Measurements from ENCODE around the gene PLPP3.

Gene PLPP3

GRCh38 chr1:56453016-56453415 is 126.3 kb downstream of the PLPP3 start:
- Histone ChIP-seq H3K9me3 (replicated peaks in 1 of 11) (no peaks in the 10 kb centered on the region), H3K27me3 (peaks cover 0 to 12% (median 0%) of the 10 kb centered on the region in 11 experiments; a peak in 1 of 22 replicates), H3K4me1 (no peaks in the 10 kb centered on the region; a peak in 1 of 20 replicates), H3K27ac (no peak overlapping the region), H3K4me3 (no peak overlapping the region), H3K4me2 (no peak overlapping the region), H4K20me1 (no peaks in the 10 kb centered on the region), H3K9ac (no peak overlapping the region), H3K36me3 (no peaks in the 10 kb centered on the region)
- TF ChIP-seq Cebpa-rat (IDR thresholded peaks at IDR 0.05): no peak

- TF ChIP-seq Cebpa-rat (IDR thresholded peaks at IDR 0.05): no peak
- H3K9ac ChIP-seq: no peak overlapping the region
- H3K27me3 ChIP-seq: peaks cover 0 to 12% (median 0%) of the 10 kb centered on the region in 11 experiments; a peak in 1 of 22 replicates
- no peak overlapping the region for H3K27ac ChIP-seq
- H3K9me3 ChIP-seq (replicated peaks in 1 of 11): no peaks in the 10 kb centered on the region
- H3K4me3 ChIP-seq: no peak overlapping the region
- H3K4me2 ChIP-seq: no peak overlapping the region
- H3K4me1 ChIP-seq: no peaks in the 10 kb centered on the region; a peak in 1 of 20 replicates
- H4K20me1 ChIP-seq: no peaks in the 10 kb centered on the region
- no peaks in the 10 kb centered on the region for H3K36me3 ChIP-seq
Observed at GRCh38 chr1:56452027-56453011, 127.0 kb downstream of the PLPP3 start.

GRCh38 chr1:56451491-56451890 is 127.9 kb downstream of the PLPP3 start:
- Histone ChIP-seq H4K20me1 (no peaks in the 10 kb centered on the region), H3K9me3 (replicated peaks in 1 of 11) (no peaks in the 10 kb centered on the region), H3K4me2 (no peak overlapping the region), H3K36me3 (no peaks in the 10 kb centered on the region), H3K4me3 (no peak overlapping the region), H3K27ac (no peak overlapping the region), H3K27me3 (peaks cover 0 to 12% (median 0%) of the 10 kb centered on the region in 11 experiments; a peak in 1 of 22 replicates), H3K4me1 (no peaks in the 10 kb centered on the region; a peak in 1 of 20 replicates), H3K9ac (no peak overlapping the region)
- TF ChIP-seq Cebpa-rat (IDR thresholded peaks at IDR 0.05): no peak

- H3K27me3 ChIP-seq: peaks cover 0 to 12% (median 0%) of the 10 kb centered on the region in 11 experiments; a peak in 1 of 22 replicates
- H3K4me2 ChIP-seq: no peak overlapping the region
- no peak overlapping the region for H3K27ac ChIP-seq
- no peak for TF ChIP-seq Cebpa-rat (IDR thresholded peaks at IDR 0.05)
- H3K9me3 ChIP-seq (replicated peaks in 1 of 11): no peaks in the 10 kb centered on the region
- H3K9ac ChIP-seq: no peak overlapping the region
- no peaks in the 10 kb centered on the region for H3K36me3 ChIP-seq
- H3K4me1 ChIP-seq: no peaks in the 10 kb centered on the region
- H3K4me3 ChIP-seq: no peak overlapping the region
- no peaks in the 10 kb centered on the region for H4K20me1 ChIP-seq
Observed at GRCh38 chr1:56450004-56450666, 129.2 kb downstream of the PLPP3 start.

- TF ChIP-seq Cebpa-rat (IDR thresholded peaks at IDR 0.05): no peak
- no peaks in the 10 kb centered on the region for H3K36me3 ChIP-seq
- no peaks in the 10 kb centered on the region for H3K4me1 ChIP-seq
- H3K9me3 ChIP-seq (replicated peaks in 1 of 11): no peaks in the 10 kb centered on the region
- no peak overlapping the region for H3K4me3 ChIP-seq
- H3K27me3 ChIP-seq: peaks cover 0 to 12% (median 0%) of the 10 kb centered on the region in 11 experiments; a peak in 1 of 22 replicates
- H3K9ac ChIP-seq: no peak overlapping the region
- H4K20me1 ChIP-seq: no peaks in the 10 kb centered on the region
- H3K27ac ChIP-seq: no peak overlapping the region
- H3K4me2 ChIP-seq: no peak overlapping the region
Observed at GRCh38 chr1:56448529-56449300, 130.6 kb downstream of the PLPP3 start.

- Histone ChIP-seq H3K27ac (no peak overlapping the region), H3K9ac (no peak overlapping the region), H3K4me2 (no peak overlapping the region), H3K4me1 (no peaks in the 10 kb centered on the region), H3K27me3 (peaks cover 0 to 12% (median 0%) of the 10 kb centered on the region in 11 experiments; a peak in 1 of 22 replicates), H3K9me3 (replicated peaks in 1 of 11) (no peaks in the 10 kb centered on the region), H4K20me1 (no peaks in the 10 kb centered on the region), H3K36me3 (no peaks in the 10 kb centered on the region), H3K4me3 (no peak overlapping the region)
- TF ChIP-seq Cebpa-rat (IDR thresholded peaks at IDR 0.05): no peak
Observed at GRCh38 chr1:56447823-56448222, 131.5 kb downstream of the PLPP3 start.

GRCh38 chr1:56446531-56447098 is 132.7 kb downstream of the PLPP3 start:
- Histone ChIP-seq H3K27ac (no peak overlapping the region), H3K4me1 (no peaks in the 10 kb centered on the region), H4K20me1 (no peaks in the 10 kb centered on the region), H3K27me3 (peaks cover 0 to 12% (median 0%) of the 10 kb centered on the region in 11 experiments; a peak in 1 of 22 replicates), H3K36me3 (no peaks in the 10 kb centered on the region), H3K9ac (no peak overlapping the region), H3K4me2 (no peak overlapping the region), H3K9me3 (replicated peaks in 1 of 11) (no peaks in the 10 kb centered on the region), H3K4me3 (no peak overlapping the region)
- TF ChIP-seq Cebpa-rat (IDR thresholded peaks at IDR 0.05): no peak

- Histone ChIP-seq H3K4me2 (no peak overlapping the region), H3K4me1 (peaks cover 0 to 5% (median 0%) of the 10 kb centered on the region in 10 experiments; a peak in 5 of 20 replicates), H3K9me3 (replicated peaks in 1 of 11) (no peaks in the 10 kb centered on the region), H4K20me1 (no peaks in the 10 kb centered on the region), H3K27me3 (peaks cover 0 to 6% (median 0%) of the 10 kb centered on the region in 11 experiments; a peak in 1 of 22 replicates), H3K4me3 (no peak overlapping the region), H3K27ac (no peak overlapping the region), H3K9ac (no peak overlapping the region), H3K36me3 (no peaks in the 10 kb centered on the region)
- TF ChIP-seq Cebpa-rat (IDR thresholded peaks at IDR 0.05): no peak
Observed at GRCh38 chr1:56444960-56445646, 134.3 kb downstream of the PLPP3 start.
